Ishikawa (cell line): Measurements from ENCODE around the gene DUSP9.

Experiments used
- CEBPB ChIP-seq: IDR thresholded peaks from 2 replicates; pipeline ENCODE4 v1.6.1; 2012
- CREB1 ChIP-seq: IDR thresholded peaks from 2 replicates; pipeline ENCODE4 v1.6.1; 2012; ENCODE audit warnings: low read depth
- EGR1 ChIP-seq: IDR thresholded peaks from 2 replicates; pipeline ENCODE4 v1.6.1; 2012
- EP300 ChIP-seq: IDR thresholded peaks from 2 replicates; pipeline ENCODE4 v1.6.1; 2012; ENCODE audit warnings: borderline replicate concordance
- FOXM1 ChIP-seq: IDR thresholded peaks from 2 replicates; pipeline ENCODE4 v1.6.1; 2012; ENCODE audit warnings: low read depth, borderline replicate concordance
- MAX ChIP-seq: IDR thresholded peaks from 2 replicates; pipeline ENCODE4 v1.6.1; 2012
- NFIC ChIP-seq: IDR thresholded peaks from 2 replicates; pipeline ENCODE4 v1.6.1; 2012
- RAD21 ChIP-seq: IDR thresholded peaks from 2 replicates; pipeline ENCODE4 v1.6.1; 2012; ENCODE audit warnings: low read depth
- REST ChIP-seq: IDR thresholded peaks from 2 replicates; pipeline ENCODE4 v1.6.1; 2012; ENCODE audit warnings: low read depth, mild to moderate bottlenecking
- TAF1 ChIP-seq: IDR thresholded peaks from 2 replicates; pipeline ENCODE4 v1.6.1; 2012; ENCODE audit warnings: low read depth, mild to moderate bottlenecking
- TCF12 ChIP-seq: IDR thresholded peaks from 2 replicates; pipeline ENCODE4 v1.6.1; 2012; ENCODE audit warnings: low read depth
- TEAD4 ChIP-seq: IDR thresholded peaks from 2 replicates; pipeline ENCODE4 v1.6.1; 2012
- USF1 ChIP-seq: IDR thresholded peaks from 2 replicates; pipeline ENCODE4 v1.6.1; 2012
- YY1 ChIP-seq: IDR thresholded peaks from 2 replicates; pipeline ENCODE4 v1.6.1; 2012; ENCODE audit warnings: low read depth
- ZBTB7A ChIP-seq: IDR thresholded peaks from 2 replicates; pipeline ENCODE4 v1.6.1; 2012; ENCODE audit warnings: low read depth

Gene DUSP9

GRCh38 chrX:153611298-153612095 is 35.5 kb upstream of the DUSP9 start:
- no peak for TF ChIP-seq RAD21
- TF ChIP-seq USF1, result no peak
- no peak for TF ChIP-seq NFIC
- TF ChIP-seq EGR1, result no peak
- TF ChIP-seq TAF1, result no peak
- TF ChIP-seq ZBTB7A, result no peak
- TF ChIP-seq EP300, result no peak
- no peak for TF ChIP-seq TEAD4
- TF ChIP-seq CEBPB, result no peak
- no peak for TF ChIP-seq FOXM1
- TF ChIP-seq CREB1, result no peak
- TF ChIP-seq REST, result no peak
- no peak for TF ChIP-seq TCF12
- no peak for TF ChIP-seq MAX
- TF ChIP-seq YY1, result no peak

GRCh38 chrX:153612413-153612812 is 34.6 kb upstream of the DUSP9 start:
- TF ChIP-seq TCF12 (no peak), USF1 (no peak), MAX (no peak), ZBTB7A (no peak)

GRCh38 chrX:153614818-153615217 is 32.2 kb upstream of the DUSP9 start:
- no peak for TF ChIP-seq FOXM1
- TF ChIP-seq NFIC, result no peak
- no peak for TF ChIP-seq TEAD4
- no peak for TF ChIP-seq TAF1
- no peak for TF ChIP-seq EP300
- TF ChIP-seq REST, result no peak
- no peak for TF ChIP-seq YY1
- TF ChIP-seq TCF12, result no peak
- TF ChIP-seq RAD21, result no peak
- no peak for TF ChIP-seq CREB1
- TF ChIP-seq CEBPB, result no peak
- no peak for TF ChIP-seq EGR1
- no peak for TF ChIP-seq USF1
- no peak for TF ChIP-seq MAX

GRCh38 chrX:153620576-153620975 is 26.4 kb upstream of the DUSP9 start:
- no peak for TF ChIP-seq EP300
- TF ChIP-seq USF1, result no peak
- no peak for TF ChIP-seq CREB1
- no peak for TF ChIP-seq CEBPB
- TF ChIP-seq EGR1, result no peak
- no peak for TF ChIP-seq FOXM1
- TF ChIP-seq YY1, result no peak
- TF ChIP-seq MAX, result no peak
- no peak for TF ChIP-seq NFIC
